ENCODE results near the gene AFG1L. TPM values are rescaled to one million over a fixed set of nuclear protein-coding genes. Genes with fewer than 3 reads are reported as not detected.
A peak's percentile ranks its signal among the peaks of the same experiment; 100 is the strongest.
"Not testable (repeated sequence)": the region's sequence is repeated elsewhere in the genome, so short reads cannot be mapped to it uniquely, and the experiment has no call there.

Gene AFG1L
- total RNA-seq, 1 donor from 2014 or later, result 5.2 TPM

GRCh38 chr6:108417027-108417426, 122.2 kb downstream of the AFG1L start:
- no peak for DNase-seq

- DNase-seq, result no peak
Measured at GRCh38 chr6:108419474-108419873, 124.6 kb downstream of the AFG1L start.

- DNase-seq, result no peak
Measured at GRCh38 chr6:108419934-108420609, 125.2 kb downstream of the AFG1L start.

- no peak for DNase-seq
Measured at GRCh38 chr6:108421366-108421765, 126.5 kb downstream of the AFG1L start.

GRCh38 chr6:108423982-108424705, 129.3 kb downstream of the AFG1L start:
- DNase-seq, result no peak

- no peak for DNase-seq
Measured at GRCh38 chr6:108425428-108425827, 130.6 kb downstream of the AFG1L start.

- DNase-seq, result no peak
Measured at GRCh38 chr6:108432143-108432542, 137.3 kb downstream of the AFG1L start.

- DNase-seq, result no peak
Measured at GRCh38 chr6:108432792-108433191, 137.9 kb downstream of the AFG1L start.

- DNase-seq, result no peak
Measured at GRCh38 chr6:108434222-108434621, 139.4 kb downstream of the AFG1L start.

- no peak for DNase-seq
Measured at GRCh38 chr6:108435391-108435790, 140.5 kb downstream of the AFG1L start.

GRCh38 chr6:108436771-108437170, 141.9 kb downstream of the AFG1L start:
- DNase-seq, result no peak

GRCh38 chr6:108437821-108438220, 143.0 kb downstream of the AFG1L start:
- DNase-seq, result no peak

- no peak for DNase-seq
Measured at GRCh38 chr6:108438918-108439317, 144.1 kb downstream of the AFG1L start.

- no peak for DNase-seq
Measured at GRCh38 chr6:108441141-108441540, 146.3 kb downstream of the AFG1L start.

- DNase-seq, result peak; percentile 52
Measured at GRCh38 chr6:108442770-108443520, 148.1 kb downstream of the AFG1L start.

GRCh38 chr6:108446629-108447150, 151.8 kb downstream of the AFG1L start:
- DNase-seq, result no peak

GRCh38 chr6:108448481-108448880, 153.6 kb downstream of the AFG1L start:
- no peak for DNase-seq

- DNase-seq, result not testable (repeated sequence)
Measured at GRCh38 chr6:108449717-108450116, 154.9 kb downstream of the AFG1L start.

- DNase-seq, result no peak
Measured at GRCh38 chr6:108451816-108452215, 157.0 kb downstream of the AFG1L start.

- peak; percentile 63 for DNase-seq
Measured at GRCh38 chr6:108452711-108453195, 157.9 kb downstream of the AFG1L start.

GRCh38 chr6:108453601-108454185, 158.8 kb downstream of the AFG1L start:
- peak; percentile 24 for DNase-seq

- no peak for DNase-seq
Measured at GRCh38 chr6:108454356-108454755, 159.5 kb downstream of the AFG1L start.
